ENCODE results near the gene TUBB3. TPM values are rescaled to one million over a fixed set of nuclear protein-coding genes. Genes with fewer than 3 reads are reported as not detected.

Gene TUBB3
- total RNA-seq, 1 experiment from 2014 or later, result 164 TPM

- no peak overlapping the region for H3K27ac ChIP-seq (ENCODE audit: insufficient read length, low read depth, low read length)
- no peak overlapping the region for H2AK5ac ChIP-seq (ENCODE audit: insufficient read length, low read length)
- H3K9me3 ChIP-seq (ENCODE audit: control insufficient read depth, low read depth, low read length), result no peaks in the 10 kb centered on the region
- no peak overlapping the region for H3K14ac ChIP-seq (ENCODE audit: insufficient read depth, low read length)
- H2AFZ ChIP-seq (ENCODE audit: low read length), result no peak overlapping the region
- H3K4me1 ChIP-seq (ENCODE audit: insufficient read depth, low read length), result no peaks in the 10 kb centered on the region
- H3K9me3 Mint-ChIP-seq, result peaks cover 0 to 4% of the 10 kb centered on the region in 2 experiments; a peak in 3 of 5 replicates
- H3K18ac ChIP-seq (ENCODE audit: insufficient read length, low read depth, low read length), result no peak overlapping the region
- peaks cover 49% of the 10 kb centered on the region for H3K27me3 Mint-ChIP-seq (ENCODE audit: low read depth)
- H2BK12ac ChIP-seq (ENCODE audit: insufficient read length, low read depth, low read length), result no peak overlapping the region
- no peaks in the 10 kb centered on the region for H4K20me1 ChIP-seq (ENCODE audit: control insufficient read depth, insufficient read depth, insufficient read length)
- no peak overlapping the region; a peak in 1 of 5 replicates for H3K4me3 Mint-ChIP-seq
- peak; percentile 37; the same call in 2 of the 3 replicates for TF ChIP-seq CTCF (conservative IDR thresholded peaks at IDR 0.05)
- no peak overlapping the region for H3K9ac ChIP-seq (ENCODE audit: extremely low read depth, insufficient read length, low read length)
- no peak overlapping the region for H3T11ph ChIP-seq (ENCODE audit: low read length)
- H4K8ac ChIP-seq (replicated peaks; ENCODE audit: insufficient read length, low read depth, low read length), result no peak overlapping the region
- no peaks in the 10 kb centered on the region for H3K79me2 ChIP-seq (ENCODE audit: insufficient read depth, low read length)
- no peak overlapping the region for H4K91ac ChIP-seq (ENCODE audit: insufficient read length, low read depth, low read length)
- H2BK120ac ChIP-seq (ENCODE audit: low read depth, low read length, poor library complexity, severe bottlenecking), result no peak overlapping the region
- H3K4me1 Mint-ChIP-seq, result peaks cover 0 to 8% of the 10 kb centered on the region in 2 experiments; a peak in 2 of 4 replicates
- WGBS (ENCODE audit: extremely low coverage, insufficient read length, low lambda C conversion rate), result no CpG with 5 or more reads among the region's 7 CpGs
- no peak overlapping the region for H2BK15ac ChIP-seq (ENCODE audit: low read depth, low read length)
- H2BK5ac ChIP-seq (ENCODE audit: insufficient read length, low read length), result no peak overlapping the region
- H3K27ac Mint-ChIP-seq, result no peak overlapping the region
- H4K5ac ChIP-seq (ENCODE audit: insufficient read length, low read depth, low read length), result no peak overlapping the region
- no peak overlapping the region for H2BK20ac ChIP-seq (ENCODE audit: low read depth, low read length, poor library complexity, severe bottlenecking)
- no peak overlapping the region for H3K4ac ChIP-seq (ENCODE audit: low read depth, low read length)
- no peak overlapping the region for H3K23ac ChIP-seq (ENCODE audit: insufficient read length, low read depth, low read length)
- no peak for DNase-seq
- H3K79me1 ChIP-seq (ENCODE audit: insufficient read depth, low read depth, low read length, poor library complexity, severe bottlenecking), result no peaks in the 10 kb centered on the region
- no peaks in the 10 kb centered on the region for H3K23me2 ChIP-seq (ENCODE audit: insufficient read length, low read depth, low read length, poor library complexity, severe bottlenecking)
- H3K56ac ChIP-seq (ENCODE audit: insufficient read length, low read depth, low read length), result no peak overlapping the region
- peaks cover 8% of the 10 kb centered on the region; the same call in 1 of the 2 replicates for H3K27me3 ChIP-seq (ENCODE audit: insufficient read depth, low read length)
- no peaks in the 10 kb centered on the region; a peak in 1 of 7 replicates for H3K36me3 Mint-ChIP-seq (ENCODE audit: insufficient read depth in 1 of 3, low read depth in 3 of 3)
- H3K4me2 ChIP-seq (ENCODE audit: insufficient read depth, insufficient read length, low read length), result no peak overlapping the region
Observed at GRCh38 chr16:89945654-89946053, 22.5 kb downstream of the TUBB3 start.
